ENCODE measurements around the gene SLC38A5.

The SLC38A5 gene

DNA sequence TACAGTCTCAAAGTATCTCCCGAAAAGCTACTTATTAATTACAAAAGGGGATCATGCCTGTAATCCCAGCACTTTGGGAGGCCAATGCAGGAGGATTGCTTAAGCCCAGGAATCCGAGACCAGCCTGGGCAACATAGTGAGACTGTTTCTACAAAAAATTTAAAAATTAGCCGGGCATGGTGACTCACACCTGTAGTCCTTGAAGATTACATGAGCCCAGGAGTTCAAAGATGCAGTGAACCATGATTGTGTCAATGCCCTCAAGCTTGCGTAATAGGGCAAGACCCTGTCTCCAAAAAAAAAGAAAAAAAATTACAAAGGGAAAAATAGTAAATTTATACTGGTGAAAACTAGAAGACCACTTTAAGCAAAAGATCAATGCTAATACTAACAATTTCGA is 35.4 kb upstream of the SLC38A5 start:
- no peaks in the 10 kb centered on the region for H3K27me3 Mint-ChIP-seq
- ATAC-seq (no peak), DNase-seq (no peak)
- no peaks in the 10 kb centered on the region for H3K36me3 Mint-ChIP-seq (ENCODE audit: low read depth)
- no peaks in the 10 kb centered on the region for H3K9me3 Mint-ChIP-seq
- H3K27ac Mint-ChIP-seq, result no peak overlapping the region
- peaks cover 10% of the 10 kb centered on the region for H3K4me1 Mint-ChIP-seq
- no peak overlapping the region for H3K4me3 Mint-ChIP-seq

- no peak overlapping the region for H3K4me3 Mint-ChIP-seq
- H3K27ac Mint-ChIP-seq, result no peak overlapping the region
- H3K4me1 Mint-ChIP-seq, result peaks cover under 1% of the 10 kb centered on the region
- no peaks in the 10 kb centered on the region for H3K36me3 Mint-ChIP-seq (ENCODE audit: low read depth)
- no peak for DNase-seq
- H3K9me3 Mint-ChIP-seq, result no peaks in the 10 kb centered on the region
- no peak for ATAC-seq
- no peaks in the 10 kb centered on the region for H3K27me3 Mint-ChIP-seq
Observed at GRCh38 chrX:48504261-48504660, 34.2 kb upstream of the SLC38A5 start.

DNA sequence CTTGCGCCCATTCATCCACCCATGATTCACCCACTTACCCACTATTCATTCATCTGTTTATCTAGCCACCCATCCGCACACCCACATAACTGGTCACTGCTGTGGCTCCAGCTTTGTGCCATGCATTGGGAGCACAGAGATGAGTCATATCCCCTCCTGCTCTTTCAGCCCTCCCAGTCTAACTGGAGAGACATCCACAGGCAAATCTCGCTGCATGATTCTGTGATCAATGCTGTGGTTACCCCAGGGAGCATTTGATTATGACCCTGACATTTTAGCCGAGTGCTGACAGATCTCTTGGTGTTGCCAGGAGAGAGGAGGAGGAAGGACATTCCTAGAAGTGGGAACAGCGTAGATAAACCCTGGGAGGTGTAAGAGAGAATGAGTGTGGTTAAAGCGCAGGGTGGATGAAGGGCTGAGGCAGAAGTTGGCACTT is 28.3 kb upstream of the SLC38A5 start:
- Mint-ChIP-seq H3K27me3 (no peaks in the 10 kb centered on the region), H3K9me3 (no peaks in the 10 kb centered on the region), H3K4me1 (peaks cover 4% of the 10 kb centered on the region), H3K36me3 (ENCODE audit: low read depth) (no peaks in the 10 kb centered on the region), H3K27ac (no peak overlapping the region), H3K4me3 (no peak overlapping the region)
- no peak for ATAC-seq
- no peak for DNase-seq

GRCh38 chrX:48497871-48498270 is 27.8 kb upstream of the SLC38A5 start:
- DNase-seq (no peak), ATAC-seq (no peak)
- Mint-ChIP-seq H3K36me3 (ENCODE audit: low read depth) (no peaks in the 10 kb centered on the region), H3K4me3 (no peak overlapping the region), H3K9me3 (no peaks in the 10 kb centered on the region), H3K4me1 (peaks cover 4% of the 10 kb centered on the region), H3K27me3 (no peaks in the 10 kb centered on the region), H3K27ac (no peak overlapping the region)

GRCh38 chrX:48496660-48497059 is 26.6 kb upstream of the SLC38A5 start:
- Mint-ChIP-seq H3K27ac (no peak overlapping the region), H3K27me3 (no peaks in the 10 kb centered on the region), H3K9me3 (no peaks in the 10 kb centered on the region), H3K36me3 (ENCODE audit: low read depth) (no peaks in the 10 kb centered on the region), H3K4me1 (peaks cover 4% of the 10 kb centered on the region), H3K4me3 (no peak overlapping the region)
- no peak for ATAC-seq
- no peak for DNase-seq

GRCh38 chrX:48493890-48494364 is 23.9 kb upstream of the SLC38A5 start:
- Mint-ChIP-seq H3K4me3 (no peak overlapping the region), H3K36me3 (ENCODE audit: low read depth) (no peaks in the 10 kb centered on the region), H3K27me3 (no peaks in the 10 kb centered on the region), H3K4me1 (peaks cover 4% of the 10 kb centered on the region), H3K9me3 (no peaks in the 10 kb centered on the region), H3K27ac (no peak overlapping the region)
- DNase-seq (peak; percentile 18), ATAC-seq (no peak)

- no peaks in the 10 kb centered on the region for H3K9me3 Mint-ChIP-seq
- H3K36me3 Mint-ChIP-seq (ENCODE audit: low read depth), result peaks cover under 1% of the 10 kb centered on the region
- H3K4me3 Mint-ChIP-seq, result no peak overlapping the region
- DNase-seq (no peak), ATAC-seq (no peak)
- H3K27ac Mint-ChIP-seq, result no peak overlapping the region
- no peaks in the 10 kb centered on the region for H3K4me1 Mint-ChIP-seq
- no peaks in the 10 kb centered on the region for H3K27me3 Mint-ChIP-seq
Observed at GRCh38 chrX:48492293-48492910, 22.3 kb upstream of the SLC38A5 start.

DNA sequence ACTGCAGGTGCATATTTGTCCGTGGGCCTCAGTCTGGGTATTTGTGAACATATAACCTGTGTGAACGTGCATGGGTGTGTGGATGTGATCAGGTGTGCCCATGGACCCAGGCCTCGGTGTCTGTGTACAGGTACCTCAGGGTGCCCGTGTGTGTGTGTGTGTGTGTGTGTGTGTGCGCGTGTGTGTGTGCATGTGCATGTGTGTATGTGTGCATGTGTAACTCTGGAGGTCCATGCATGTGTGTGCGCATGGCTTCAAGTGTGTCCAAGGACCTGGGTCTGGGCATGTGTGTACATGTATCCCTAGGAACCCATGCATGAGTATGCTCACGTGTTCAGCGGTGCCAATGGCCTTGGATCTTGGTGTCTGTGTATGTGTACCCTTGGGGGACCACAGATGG is 21.7 kb upstream of the SLC38A5 start:
- ATAC-seq (no peak), DNase-seq (no peak)
- H3K9me3 Mint-ChIP-seq, result no peaks in the 10 kb centered on the region
- peaks cover 4% of the 10 kb centered on the region for H3K36me3 Mint-ChIP-seq (ENCODE audit: low read depth)
- no peak overlapping the region for H3K27ac Mint-ChIP-seq
- H3K27me3 Mint-ChIP-seq, result no peaks in the 10 kb centered on the region
- H3K4me1 Mint-ChIP-seq, result no peaks in the 10 kb centered on the region
- H3K4me3 Mint-ChIP-seq, result no peak overlapping the region

DNA sequence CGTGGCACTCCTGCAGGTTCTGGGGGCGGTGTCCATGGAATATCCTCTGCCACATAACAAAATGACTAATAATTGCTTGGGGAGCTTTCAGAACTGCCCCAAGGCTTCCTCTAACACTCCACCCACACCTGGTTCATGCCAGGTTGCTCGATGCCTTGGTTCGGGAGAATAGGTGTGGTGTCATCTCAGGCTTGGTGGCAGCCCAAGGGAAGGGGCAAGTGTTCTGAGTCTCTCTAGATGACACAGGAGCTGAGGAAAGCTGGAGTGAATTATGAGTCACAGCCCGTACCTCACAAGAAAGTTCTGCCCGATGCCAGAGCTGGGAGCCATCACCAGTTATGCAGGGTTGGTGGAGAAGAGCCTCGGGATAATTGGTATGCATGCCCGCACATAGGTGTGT is 20.6 kb upstream of the SLC38A5 start:
- no peaks in the 10 kb centered on the region for H3K4me1 Mint-ChIP-seq
- no peaks in the 10 kb centered on the region for H3K9me3 Mint-ChIP-seq
- H3K27ac Mint-ChIP-seq, result no peak overlapping the region
- no peak for ATAC-seq
- H3K27me3 Mint-ChIP-seq, result no peaks in the 10 kb centered on the region
- DNase-seq, result no peak
- H3K4me3 Mint-ChIP-seq, result no peak overlapping the region
- peaks cover 4% of the 10 kb centered on the region for H3K36me3 Mint-ChIP-seq (ENCODE audit: low read depth)

- H3K27ac Mint-ChIP-seq, result no peak overlapping the region
Observed at GRCh38 chrX:48489892-48490291, 19.8 kb upstream of the SLC38A5 start.

DNA sequence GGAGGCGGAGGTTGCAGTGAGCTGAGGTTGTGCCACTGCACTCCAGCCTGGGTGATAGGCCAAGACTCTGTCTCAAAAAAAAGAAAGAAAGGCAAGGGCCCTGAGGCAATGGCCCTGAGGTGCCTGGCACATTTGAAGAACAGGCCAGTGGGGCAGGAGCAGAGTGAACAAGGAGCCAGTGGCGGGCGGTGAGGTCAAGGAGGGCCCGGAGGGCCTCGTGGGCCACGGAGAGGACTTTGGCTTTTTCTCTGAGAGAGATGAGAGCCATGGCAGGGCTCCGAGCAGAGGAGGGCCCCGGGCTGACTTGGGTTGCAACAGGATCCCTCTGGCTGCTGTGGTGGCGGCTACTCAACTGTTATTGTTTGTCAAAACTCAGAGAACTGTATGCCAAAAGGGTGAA is 19.2 kb upstream of the SLC38A5 start:
- no peaks in the 10 kb centered on the region for H3K9me3 Mint-ChIP-seq
- H3K27me3 Mint-ChIP-seq, result no peaks in the 10 kb centered on the region
- peaks cover 4% of the 10 kb centered on the region for H3K36me3 Mint-ChIP-seq (ENCODE audit: low read depth)
- H3K4me1 Mint-ChIP-seq, result no peaks in the 10 kb centered on the region
- H3K4me3 Mint-ChIP-seq, result no peak overlapping the region
- DNase-seq, result no peak
- no peak for ATAC-seq
- no peak overlapping the region for H3K27ac Mint-ChIP-seq

More at GRCh38 chrX:48489892-48490291, 19.8 kb upstream of the SLC38A5 start:
- Mint-ChIP-seq H3K36me3 (ENCODE audit: low read depth) (peaks cover 4% of the 10 kb centered on the region), H3K4me3 (no peak overlapping the region), H3K4me1 (no peaks in the 10 kb centered on the region), H3K27me3 (no peaks in the 10 kb centered on the region), H3K9me3 (no peaks in the 10 kb centered on the region)
- no peak for DNase-seq
- ATAC-seq, result no peak

DNA sequence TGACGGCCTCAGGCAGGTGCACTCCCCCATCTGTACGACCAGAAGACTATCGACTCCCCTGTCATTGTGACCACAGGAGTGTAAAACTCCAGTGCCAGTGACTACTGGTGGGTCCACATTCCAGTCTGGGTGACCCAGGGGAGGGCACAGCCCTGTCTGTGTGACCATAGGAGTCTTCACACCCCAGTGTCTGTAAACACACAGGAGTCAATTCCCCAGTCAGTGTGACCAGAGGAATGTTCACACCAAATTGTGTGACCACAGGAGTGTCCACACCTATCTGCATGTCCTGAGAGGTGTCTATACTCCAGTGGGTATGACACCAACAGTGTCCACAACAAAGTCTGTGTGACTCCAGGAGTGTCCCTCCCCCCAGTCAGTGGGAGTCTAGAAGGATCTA is 18.0 kb upstream of the SLC38A5 start:
- Mint-ChIP-seq H3K27me3 (no peaks in the 10 kb centered on the region), H3K9me3 (no peaks in the 10 kb centered on the region), H3K36me3 (ENCODE audit: low read depth) (peaks cover 5% of the 10 kb centered on the region), H3K4me3 (no peak overlapping the region), H3K27ac (no peak overlapping the region), H3K4me1 (no peaks in the 10 kb centered on the region)
- DNase-seq (no peak), ATAC-seq (no peak)

DNA sequence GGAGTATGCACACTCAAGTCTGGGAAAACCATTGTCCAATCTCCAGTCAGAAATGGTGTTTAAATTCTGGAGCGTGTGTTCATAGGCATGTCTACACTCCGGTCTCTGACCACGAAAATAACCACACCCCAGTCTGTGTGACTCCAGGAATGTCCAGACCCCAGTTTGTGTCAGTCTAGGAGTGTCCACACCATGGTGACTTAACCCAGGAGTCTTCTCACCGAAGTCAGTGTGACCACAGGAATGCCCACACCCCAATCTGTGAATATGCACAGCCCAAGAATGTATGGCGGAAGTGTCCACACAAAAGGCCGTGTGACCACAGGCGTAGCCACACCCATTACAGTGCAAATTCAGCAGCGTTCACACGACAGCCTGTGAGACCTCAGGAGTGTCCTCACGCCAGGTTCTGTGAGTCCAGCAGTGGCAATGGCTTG is 17.3 kb upstream of the SLC38A5 start:
- DNase-seq (no peak), ATAC-seq (no peak)
- Mint-ChIP-seq H3K27ac (no peak overlapping the region), H3K9me3 (no peaks in the 10 kb centered on the region), H3K27me3 (no peaks in the 10 kb centered on the region), H3K36me3 (ENCODE audit: low read depth) (peaks cover 5% of the 10 kb centered on the region), H3K4me1 (no peaks in the 10 kb centered on the region), H3K4me3 (no peak overlapping the region)

- DNase-seq, result no peak
- no peaks in the 10 kb centered on the region for H3K9me3 Mint-ChIP-seq
- H3K4me3 Mint-ChIP-seq, result no peak overlapping the region
- H3K27me3 Mint-ChIP-seq, result no peaks in the 10 kb centered on the region
- H3K27ac Mint-ChIP-seq, result no peak overlapping the region
- ATAC-seq, result no peak
- peaks cover 23% of the 10 kb centered on the region for H3K36me3 Mint-ChIP-seq (ENCODE audit: low read depth)
- H3K4me1 Mint-ChIP-seq, result peaks cover 17% of the 10 kb centered on the region
Observed at GRCh38 chrX:48482526-48482925, 12.5 kb upstream of the SLC38A5 start.

GRCh38 chrX:48480583-48480982 is 10.5 kb upstream of the SLC38A5 start:
- no peak overlapping the region for H3K4me3 Mint-ChIP-seq
- H3K9me3 Mint-ChIP-seq, result no peaks in the 10 kb centered on the region

GRCh38 chrX:48480142-48480541 is 10.1 kb upstream of the SLC38A5 start:
- Mint-ChIP-seq H3K27ac (peak overlapping the region; percentile 52), H3K27me3 (no peaks in the 10 kb centered on the region), H3K4me1 (peaks cover 27% of the 10 kb centered on the region), H3K36me3 (ENCODE audit: low read depth) (peaks cover 31% of the 10 kb centered on the region), H3K9me3 (no peaks in the 10 kb centered on the region), H3K4me3 (no peak overlapping the region)
- no peak for ATAC-seq
- no peak for DNase-seq

More at GRCh38 chrX:48480583-48480982, 10.5 kb upstream of the SLC38A5 start:
- H3K36me3 Mint-ChIP-seq (ENCODE audit: low read depth), result peaks cover 31% of the 10 kb centered on the region
- H3K27ac Mint-ChIP-seq, result peak overlapping the region; percentile 52
- ATAC-seq (no peak), DNase-seq (no peak)
- no peaks in the 10 kb centered on the region for H3K27me3 Mint-ChIP-seq
- H3K4me1 Mint-ChIP-seq, result peaks cover 26% of the 10 kb centered on the region

All from activated naive CD8-positive, alpha-beta T cell treated with anti-CD3 and anti-CD28 coated beads, Interleukin-2, amount 50 U/mL, for 24 hours (primary cell).